Ovary (tissue), 3 donors: ENCODE measurements around the gene AMBP.

Experiments used
- CTCF ChIP-seq, 3 donors: fragments of 450-650 bp in 2 of 3; fragments of 200-600 bp in 1 of 3; IDR thresholded peaks; one replicate each; pipeline versions ENCODE4 v1.5.1 to v1.8.0; 2016 to 2022; ENCODE audit warnings: antibody characterized with exemption in 3 of 3, mild to moderate bottlenecking in 1 of 3
- EP300 ChIP-seq: sonication (generic); formaldehyde crosslinking; IDR thresholded peaks from one replicate; pipeline ENCODE4 v1.6.1; 2017; ENCODE audit warnings: antibody characterized with exemption
- POLR2A ChIP-seq: fragments of 450-650 bp; IDR thresholded peaks from one replicate; pipeline ENCODE4 v1.6.1; 2017; ENCODE audit warnings: antibody characterized with exemption, mild to moderate bottlenecking, moderate library complexity
- donor health status: DM: no; HTN: no; CAD: no.

GRCh38 chr9:114025760-114026159, 52.3 kb downstream of the AMBP start:
- TF ChIP-seq POLR2A = no peak
- no peak for TF ChIP-seq CTCF (IDR thresholded peaks at IDR 0.05)
- TF ChIP-seq EP300 = no peak
